IPS DF 6.9 (cell line): Measurements from ENCODE around the gene PAK5.

Source experiments
- DNase-seq: peaks from one replicate; pipeline ENCODE4 v3.0.0-alpha.2; 2013; ENCODE audit warnings: low read depth, low spot score
- H3K27ac ChIP-seq: one replicate; pipeline ENCODE4 v1.5.1; 2013; ENCODE audit warnings: low read length, control low read depth
- H3K27me3 ChIP-seq: 2 replicates; pipeline ENCODE4 v1.6.1; 2013; ENCODE audit warnings: mild to moderate bottlenecking, low read length; ENCODE audit not compliant: control insufficient read depth, insufficient read depth
- H3K36me3 ChIP-seq: 2 replicates; pipeline ENCODE4 v1.6.1; 2013; ENCODE audit warnings: low read length; ENCODE audit not compliant: control insufficient read depth, insufficient read depth
- H3K4me1 ChIP-seq: 2 replicates; pipeline ENCODE4 v1.6.1; 2013; ENCODE audit warnings: low read length; ENCODE audit not compliant: control insufficient read depth, insufficient read depth
- H3K4me3 ChIP-seq: 2 replicates; pipeline ENCODE4 v1.5.1; 2013; ENCODE audit warnings: mild to moderate bottlenecking, low read length
- H3K9me3 ChIP-seq: 2 replicates; pipeline ENCODE4 v1.6.1; 2013; ENCODE audit warnings: low read length, inconsistent platforms; ENCODE audit not compliant: control insufficient read depth, insufficient read depth
- WGBS: extraction: QIAGEN DNeasy Blood & Tissue Kit; methylation state at CpG from one replicate; pipeline ENCODE4 v1.1.7; 2013; ENCODE audit warnings: mixed read lengths, missing lambda C conversion rate; ENCODE audit not compliant: insufficient read length, insufficient coverage; 5-methylcytosine and 5-hydroxymethylcytosine counted together

The PAK5 gene

GRCh38 chr20:9572670-9573069, 266.2 kb downstream of the PAK5 start:
- Histone ChIP-seq H3K36me3 (no peaks in the 10 kb centered on the region), H3K27me3 (peaks cover 9% of the 10 kb centered on the region), H3K4me1 (peaks cover 11% of the 10 kb centered on the region), H3K4me3 (no peak overlapping the region), H3K9me3 (no peaks in the 10 kb centered on the region), H3K27ac (no peak overlapping the region)
- peak; percentile 81 for DNase-seq
- WGBS: no CpG with 5 or more reads among the region's 2 CpGs

- Histone ChIP-seq H3K4me3 (no peak overlapping the region), H3K27ac (no peak overlapping the region), H3K9me3 (no peaks in the 10 kb centered on the region), H3K36me3 (no peaks in the 10 kb centered on the region), H3K4me1 (peaks cover 11% of the 10 kb centered on the region), H3K27me3 (peaks cover 9% of the 10 kb centered on the region)
- WGBS: no CpG with 5 or more reads among the region's 3 CpGs
- no peak for DNase-seq
These were observed 267.1 kb downstream of the PAK5 start for GRCh38 chr20:9571783-9572182.

- no peak for DNase-seq
- Histone ChIP-seq H3K9me3 (no peaks in the 10 kb centered on the region), H3K27me3 (peaks cover 9% of the 10 kb centered on the region), H3K4me1 (peaks cover 8% of the 10 kb centered on the region), H3K36me3 (no peaks in the 10 kb centered on the region), H3K27ac (no peak overlapping the region), H3K4me3 (no peak overlapping the region)
- WGBS: no CpG with 5 or more reads among the region's 2 CpGs
These were observed 268.3 kb downstream of the PAK5 start for GRCh38 chr20:9570612-9571011.

- no peaks in the 10 kb centered on the region; the same call in 1 of the 2 replicates for H3K4me1 ChIP-seq
- no CpG with 5 or more reads among the region's 1 CpG for WGBS
- DNase-seq: no peak
- no peak overlapping the region for H3K27ac ChIP-seq
- H3K36me3 ChIP-seq: no peaks in the 10 kb centered on the region
- no peaks in the 10 kb centered on the region; the same call in 1 of the 2 replicates for H3K27me3 ChIP-seq
- H3K4me3 ChIP-seq: no peak overlapping the region
- no peaks in the 10 kb centered on the region for H3K9me3 ChIP-seq
These were observed 271.9 kb downstream of the PAK5 start for GRCh38 chr20:9566977-9567376.

GRCh38 chr20:9565910-9566550, 272.8 kb downstream of the PAK5 start:
- WGBS: no CpG with 5 or more reads among the region's 20 CpGs
- Histone ChIP-seq H3K9me3 (no peaks in the 10 kb centered on the region), H3K4me3 (no peak overlapping the region), H3K27me3 (no peaks in the 10 kb centered on the region; the same call in 1 of the 2 replicates), H3K27ac (no peak overlapping the region), H3K36me3 (no peaks in the 10 kb centered on the region), H3K4me1 (no peaks in the 10 kb centered on the region)
- DNase-seq: no peak

GRCh38 chr20:9557411-9557810, 281.5 kb downstream of the PAK5 start:
- WGBS: no CpG with 5 or more reads among the region's 4 CpGs
- no peaks in the 10 kb centered on the region for H3K27me3 ChIP-seq
- no peak overlapping the region for H3K27ac ChIP-seq
- no peaks in the 10 kb centered on the region for H3K9me3 ChIP-seq
- H3K36me3 ChIP-seq: no peaks in the 10 kb centered on the region
- no peak overlapping the region for H3K4me3 ChIP-seq
- DNase-seq: no peak
- H3K4me1 ChIP-seq: no peaks in the 10 kb centered on the region

- H3K4me3 ChIP-seq: no peak overlapping the region
- H3K4me1 ChIP-seq: no peaks in the 10 kb centered on the region
- H3K27ac ChIP-seq: no peak overlapping the region
- H3K27me3 ChIP-seq: no peaks in the 10 kb centered on the region
- no peaks in the 10 kb centered on the region for H3K36me3 ChIP-seq
- H3K9me3 ChIP-seq: no peaks in the 10 kb centered on the region
- no peak for DNase-seq
- no CpG with 5 or more reads among the region's 2 CpGs for WGBS
These were observed 283.1 kb downstream of the PAK5 start for GRCh38 chr20:9555781-9556180.

- Histone ChIP-seq H3K27me3 (no peaks in the 10 kb centered on the region), H3K36me3 (no peaks in the 10 kb centered on the region), H3K4me1 (no peaks in the 10 kb centered on the region), H3K4me3 (no peak overlapping the region), H3K9me3 (no peaks in the 10 kb centered on the region), H3K27ac (no peak overlapping the region)
- DNase-seq: no peak
- WGBS: no CpG with 5 or more reads among the region's 4 CpGs
These were observed 286.9 kb downstream of the PAK5 start for GRCh38 chr20:9551808-9552550.

- DNase-seq: no peak
- no CpG with 5 or more reads among the region's 2 CpGs for WGBS
- H3K36me3 ChIP-seq: no peaks in the 10 kb centered on the region
These were observed 288.0 kb downstream of the PAK5 start for GRCh38 chr20:9550871-9551270.

GRCh38 chr20:9550283-9550682, 288.6 kb downstream of the PAK5 start:
- Histone ChIP-seq H3K4me3 (no peak overlapping the region), H3K4me1 (no peaks in the 10 kb centered on the region), H3K27me3 (no peaks in the 10 kb centered on the region), H3K27ac (no peak overlapping the region), H3K36me3 (no peaks in the 10 kb centered on the region), H3K9me3 (no peaks in the 10 kb centered on the region)
- WGBS: no CpG with 5 or more reads among the region's 1 CpG
- DNase-seq: no peak

More at GRCh38 chr20:9550871-9551270, 288.0 kb downstream of the PAK5 start:
- Histone ChIP-seq H3K27ac (no peak overlapping the region), H3K9me3 (no peaks in the 10 kb centered on the region), H3K27me3 (no peaks in the 10 kb centered on the region), H3K4me3 (no peak overlapping the region), H3K4me1 (no peaks in the 10 kb centered on the region)
